HepG2 (cell line): ENCODE results near the gene FSTL1. TPM values are rescaled to one million over a fixed set of nuclear protein-coding genes. Genes with fewer than 3 reads are reported as not detected.

Experiments used
- ATAC-seq: fragments of 200-7000 bp; cut with Tn5 transposase; 3 replicates; pipeline ENCODE4 v1.9.1; 2020; ENCODE audit warnings: mild to moderate bottlenecking, moderate library complexity
- BruUV-seq: library from RNA; stranded (reverse); fragments of 400-500 nt; replicated peaks from 2 replicates; lab custom pipeline; 2021; lab: Mats Ljungman, UMichigan
- CTCF ChIA-PET: fragments of 300-600 bp; formaldehyde crosslinking; extraction: SDS; loops from one replicate; lab custom pipeline; 2021; ENCODE audit warnings: low total read pairs, inconsistent platforms, low intra/inter-chr PET ratio; lab: Yijun Ruan, JAX
- POLR2A ChIA-PET: fragments of 350-600 bp; sonication (Branson Sonifier 250); formaldehyde crosslinking; loops from one replicate; lab custom pipeline; 2020; ENCODE audit warnings: antibody characterized with exemption, inconsistent platforms; lab: Yijun Ruan, JAX
- DNase-seq: peaks from one replicate; pipeline ENCODE4 v3.0.0-alpha.2; 2015; ENCODE audit warnings: low spot score
- FAIRE-seq: peaks from 3 replicates; lab custom pipeline; 2011; peaks lifted over from hg19 to GRCh38; lab: Jason Lieb, UNC
- H2AFZ ChIP-seq: one replicate; pipeline ENCODE4 v1.6.1; 2011; ENCODE audit warnings: low read length, inconsistent platforms
- H3K27ac ChIP-seq: fragments of 300-600 bp; 3 replicates; pipeline ENCODE4 v1.8.0; 2011; ENCODE audit warnings: mixed run types, mild to moderate bottlenecking, mixed read lengths, low read length, inconsistent platforms; ENCODE audit not compliant: insufficient read depth; ENCODE audit errors: extremely low read length
- H3K27me3 ChIP-seq, 2 experiments: fragments of 200-600 bp in 1 of 2; 2 replicates in 1 of 2; 3 replicates in 1 of 2; pipeline versions ENCODE4 v1.6.0 to v1.8.0; 2011; ENCODE audit warnings: low read length in 2 of 2, mild to moderate bottlenecking in 2 of 2, moderate library complexity in 2 of 2, inconsistent platforms in 1 of 2; ENCODE audit not compliant: insufficient read depth in 2 of 2, control insufficient read depth in 1 of 2
- H3K36me3 ChIP-seq, 2 experiments: fragments of 200-600 bp in 1 of 2; replicated peaks in 1 of 2; 2 replicates in 1 of 2; 3 replicates in 1 of 2; pipeline versions ENCODE4 v1.5.1 to v1.8.0; 2011; ENCODE audit warnings: low read length in 2 of 2, inconsistent platforms in 1 of 2; ENCODE audit not compliant: insufficient read depth in 2 of 2, control insufficient read depth in 1 of 2
- H3K4me1 ChIP-seq: 2 replicates; pipeline ENCODE4 v1.5.1; 2012; ENCODE audit warnings: low read length, inconsistent platforms; ENCODE audit not compliant: insufficient read depth
- H3K4me2 ChIP-seq: 2 replicates; pipeline ENCODE4 v1.6.0; 2011; ENCODE audit warnings: low read depth, low read length, inconsistent platforms
- H3K4me3 ChIP-seq, 3 experiments: fragments of 200-600 bp in 1 of 3; sonication (generic), shearing (Covaris generic) in 1 of 3; replicated peaks in 1 of 3; 2 replicates each; pipeline ENCODE4 v1.5.1; 2011 to 2016; ENCODE audit warnings: low read length in 3 of 3, inconsistent platforms in 2 of 3, low read depth in 2 of 3, mild to moderate bottlenecking in 2 of 3, control low read depth in 1 of 3, mixed read lengths in 1 of 3; ENCODE audit not compliant: insufficient read depth in 1 of 3
- H3K79me2 ChIP-seq: one replicate; pipeline ENCODE4 v1.6.1; 2011; ENCODE audit warnings: low read length, inconsistent platforms; ENCODE audit not compliant: insufficient read depth
- H3K9ac ChIP-seq: 2 replicates; pipeline ENCODE4 v1.6.0; 2011; ENCODE audit warnings: mild to moderate bottlenecking, low read depth, low read length, inconsistent platforms; ENCODE audit not compliant: insufficient read depth
- H3K9me3 ChIP-seq: 2 replicates; pipeline ENCODE4 v1.5.1; 2012; ENCODE audit warnings: mild to moderate bottlenecking, low read length
- H4K20me1 ChIP-seq: 2 replicates; pipeline ENCODE4 v1.6.0; 2011; ENCODE audit warnings: inconsistent platforms, mild to moderate bottlenecking, low read length, moderate library complexity; ENCODE audit not compliant: insufficient read depth
- ARHGAP35 ChIP-seq: sonication (generic); formaldehyde crosslinking; IDR thresholded peaks from 2 replicates; pipeline ENCODE4 v1.9.0; 2022; ENCODE audit warnings: mild to moderate bottlenecking, inconsistent platforms, moderate library complexity, missing genetic modification reagents, borderline replicate concordance
- ARID5B ChIP-seq: IDR thresholded peaks from 2 replicates; pipeline ENCODE4 v1.4.0; 2020; ENCODE audit warnings: mild to moderate bottlenecking, missing genetic modification reagents
- FOXM1 ChIP-seq: sonication (generic); formaldehyde crosslinking; IDR thresholded peaks from 2 replicates; pipeline ENCODE4 v1.5.0; 2020; ENCODE audit warnings: missing genetic modification reagents
- GTF3A ChIP-seq: sonication (generic); formaldehyde crosslinking; conservative IDR thresholded peaks from 2 replicates; pipeline ENCODE4 v1.4.0; 2020; ENCODE audit warnings: mild to moderate bottlenecking, missing genetic modification reagents
- LRRFIP1 ChIP-seq: sonication (generic); formaldehyde crosslinking; conservative IDR thresholded peaks from 2 replicates; pipeline ENCODE4 v1.4.0; 2020; ENCODE audit warnings: missing genetic modification reagents
- MATR3 ChIP-seq: sonication (generic); formaldehyde crosslinking; IDR thresholded peaks from 2 replicates; pipeline ENCODE4 v1.4.0; 2020; ENCODE audit warnings: missing genetic modification reagents
- MBD4 ChIP-seq: IDR thresholded peaks from 2 replicates; pipeline ENCODE4 v1.6.1; 2012; ENCODE audit warnings: low read length, inconsistent platforms, borderline replicate concordance
- SAP130 ChIP-seq: IDR thresholded peaks from 2 replicates; pipeline ENCODE4 v1.6.1; 2016; ENCODE audit warnings: low read depth
- SCMH1 ChIP-seq: sonication (generic); formaldehyde crosslinking; IDR thresholded peaks from 2 replicates; pipeline ENCODE4 v1.9.0; 2021; ENCODE audit warnings: missing genetic modification reagents, mild to moderate bottlenecking, borderline replicate concordance
- THRA ChIP-seq: sonication (generic); formaldehyde crosslinking; IDR thresholded peaks from 2 replicates; pipeline ENCODE4 v1.4.0; 2020; ENCODE audit warnings: missing genetic modification reagents, borderline replicate concordance
- ZNF251 ChIP-seq: sonication (generic); formaldehyde crosslinking; IDR thresholded peaks from 2 replicates; pipeline ENCODE4 v1.9.0; 2021; ENCODE audit warnings: mild to moderate bottlenecking, missing genetic modification reagents
- ZNF572 ChIP-seq: sonication (generic); formaldehyde crosslinking; IDR thresholded peaks from 2 replicates; pipeline ENCODE4 v1.5.1; 2020; ENCODE audit warnings: mild to moderate bottlenecking, missing genetic modification reagents
- ZNF615 ChIP-seq: sonication (generic); formaldehyde crosslinking; IDR thresholded peaks from 2 replicates; pipeline ENCODE4 v1.5.0; 2020; ENCODE audit warnings: mild to moderate bottlenecking, missing genetic modification reagents, borderline replicate concordance
- ZNF768 ChIP-seq: sonication (generic); formaldehyde crosslinking; IDR thresholded peaks from 2 replicates; pipeline ENCODE4 v1.4.0; 2020; ENCODE audit warnings: missing genetic modification reagents
- ZNF792 ChIP-seq: IDR thresholded peaks from 2 replicates; pipeline ENCODE4 v1.6.1; 2016
- ZNF878 ChIP-seq: sonication (generic); formaldehyde crosslinking; IDR thresholded peaks from 2 replicates; pipeline ENCODE4 v1.8.1; 2023; ENCODE audit warnings: mild to moderate bottlenecking, missing genetic modification reagents, moderate library complexity
- WGBS: methylation state at CpG from one replicate; pipeline ENCODE4 v1.1.6; 2017; ENCODE audit warnings: low lambda C conversion rate; 5-methylcytosine and 5-hydroxymethylcytosine counted together
- in situ Hi-C: cut with HindIII; loops from 2 replicates; pipeline ENCODE4 v1.10.0; 2017; ENCODE audit warnings: low pct_unique_long_range_greater_than_20kb; ENCODE audit not compliant: extremely low pct_ligation_motif_present
- intact Hi-C: fragments of 100-400 bp; cut with micrococcal nuclease; formaldehyde crosslinking; loops from one replicate; pipeline ENCODE4 v1.10.0; 2022; ENCODE audit not compliant: unreplicated experiment
- polyA plus RNA-seq, 8 experiments: library from polyadenylated mRNA; depleted of rRNA in 3 of 8; stranded (reverse) in 7 of 8; unstranded in 1 of 8; fragments of >200 nt; fragmentation: Illumina TruSeq in 4 of 8; extraction: Trizol in 4 of 8; gene quantifications; 2 replicates each; pipeline versions ENCODE4 v1.2.1 to v1.2.3, GENCODE V29; 2011 to 2016; ENCODE audit warnings: low read depth in 4 of 8, missing spikeins in 1 of 8, mixed read lengths in 1 of 8; ENCODE audit not compliant: insufficient read depth in 1 of 8
- total RNA-seq, 5 experiments: library from RNA; depleted of rRNA; stranded (reverse); fragments of >200 nt; fragmentation: Illumina TruSeq; extraction: Trizol; gene quantifications; 2 replicates each; pipeline ENCODE4 v1.2.3, GENCODE V29; 2016; ENCODE audit warnings: low read depth in 1 of 5

The FSTL1 gene
- total and polyA plus RNA-seq, 2 of the 13 experiments (the other 11 are each of a cell fraction or from before 2014, with no cell fraction given) = 0.07 to 0.29 TPM

GRCh38 chr3:120449251-120449650 lies 1.5 kb downstream of the FSTL1 start (continued):
- no peak for TF ChIP-seq SCMH1 (CRISPR knock-in tag)
- no peak for TF ChIP-seq ZNF768 (CRISPR knock-in tag)
- TF ChIP-seq SAP130 (CRISPR knock-in tag) = no peak
- TF ChIP-seq ZNF792 (CRISPR knock-in tag) = no peak
- no peak for TF ChIP-seq LRRFIP1 (CRISPR knock-in tag)
- no peak for TF ChIP-seq ZNF572 (CRISPR knock-in tag)
- TF ChIP-seq, all 625 proteins: peak for 0

- FAIRE-seq (no peak), DNase-seq (no peak), ATAC-seq (no peak)
- POLR2A ChIA-PET = no interaction called here
- no TSS peak for BruUV-seq
- Histone ChIP-seq H3K4me1 (0 out of 2 replicates have a peak, but pooled peaks cover 7% of the 10 kb centered on the region), H3K36me3 (no peaks in the 10 kb centered on the region), H3K27ac (no peak overlapping the region), H3K79me2 (no peaks in the 10 kb centered on the region), H3K4me2 (no peak overlapping the region), H3K27me3 (peaks cover 3 to 47% of the 10 kb centered on the region in 2 experiments; a peak in 4 of 5 replicates), H4K20me1 (no peaks in the 10 kb centered on the region), H3K9me3 (no peaks in the 10 kb centered on the region), H3K4me3 (no peak overlapping the region), H3K9ac (no peak overlapping the region), H2AFZ (no peak overlapping the region)
- intact Hi-C loops = no loop called here
- 14% methylated on average over 2 of the region's 2 CpGs for WGBS
- CTCF ChIA-PET = no interaction called here
- in situ Hi-C loops = no loop called here
- TF ChIP-seq ARHGAP35 (CRISPR knock-in tag) = no peak
- no peak for TF ChIP-seq ZNF792 (CRISPR knock-in tag)
- TF ChIP-seq ZNF615 = no peak
- TF ChIP-seq THRA (CRISPR knock-in tag) = no peak
- TF ChIP-seq MATR3 (CRISPR knock-in tag) = no peak
- TF ChIP-seq ARID5B (CRISPR knock-in tag) = no peak
- no peak for TF ChIP-seq FOXM1 (CRISPR knock-in tag)
- no peak for TF ChIP-seq MBD4
- no peak for TF ChIP-seq GTF3A (CRISPR knock-in tag)
- no peak for TF ChIP-seq ZNF251
- no peak for TF ChIP-seq ZNF878
These were observed 2.0 kb downstream of the FSTL1 start for GRCh38 chr3:120448756-120449155.
